Measurements from ENCODE around the gene TMEM14A.
A peak's percentile ranks its signal among the peaks of the same experiment; 100 is the strongest.
"Not testable (repeated sequence)": the region's sequence is repeated elsewhere in the genome, so short reads cannot be mapped to it uniquely, and the experiment has no call there.

Gene TMEM14A

GRCh38 chr6:52670502-52671409 is at the start of gene TMEM14A:
TMEM14A (plus strand) TSS chr6:52671113; CDS start chr6:52677103, 5,990 bp downstream.
- peak; percentile 87 for DNase-seq (ENCODE audit: low read depth)

- no peak for DNase-seq (ENCODE audit: low read depth)
Observed at GRCh38 chr6:52621631-52622030, 49.3 kb upstream of the TMEM14A start.

GRCh38 chr6:52622810-52623209 is 48.1 kb upstream of the TMEM14A start:
- DNase-seq (ENCODE audit: low read depth), result no peak

- DNase-seq (ENCODE audit: low read depth), result no peak
Observed at GRCh38 chr6:52632011-52632410, 38.9 kb upstream of the TMEM14A start.

GRCh38 chr6:52634211-52634610 is 36.7 kb upstream of the TMEM14A start:
- no peak for DNase-seq (ENCODE audit: low read depth)

GRCh38 chr6:52635049-52635577 is 35.8 kb upstream of the TMEM14A start:
- no peak for DNase-seq (ENCODE audit: low read depth)

- DNase-seq (ENCODE audit: low read depth), result no peak
Observed at GRCh38 chr6:52636830-52637229, 34.1 kb upstream of the TMEM14A start.

GRCh38 chr6:52639493-52639892 is 31.4 kb upstream of the TMEM14A start:
- no peak for DNase-seq (ENCODE audit: low read depth)

GRCh38 chr6:52640170-52640569 is 30.7 kb upstream of the TMEM14A start:
- DNase-seq (ENCODE audit: low read depth), result no peak

GRCh38 chr6:52640916-52641315 is 30.0 kb upstream of the TMEM14A start:
- no peak for DNase-seq (ENCODE audit: low read depth)

GRCh38 chr6:52641388-52641787 is 29.5 kb upstream of the TMEM14A start:
- DNase-seq (ENCODE audit: low read depth), result no peak

- no peak for DNase-seq (ENCODE audit: low read depth)
Observed at GRCh38 chr6:52641826-52642225, 29.1 kb upstream of the TMEM14A start.

- no peak for DNase-seq (ENCODE audit: low read depth)
Observed at GRCh38 chr6:52642368-52642767, 28.5 kb upstream of the TMEM14A start.

- DNase-seq (ENCODE audit: low read depth), result no peak
Observed at GRCh38 chr6:52643158-52643557, 27.8 kb upstream of the TMEM14A start.

GRCh38 chr6:52644253-52644652 is 26.7 kb upstream of the TMEM14A start:
- no peak for DNase-seq (ENCODE audit: low read depth)

GRCh38 chr6:52645976-52646375 is 24.9 kb upstream of the TMEM14A start:
- DNase-seq (ENCODE audit: low read depth), result no peak

GRCh38 chr6:52647199-52647598 is 23.7 kb upstream of the TMEM14A start:
- peak; percentile 34 for DNase-seq (ENCODE audit: low read depth)

GRCh38 chr6:52649536-52650160 is 21.3 kb upstream of the TMEM14A start:
- no peak for DNase-seq (ENCODE audit: low read depth)

- DNase-seq (ENCODE audit: low read depth), result no peak
Observed at GRCh38 chr6:52650941-52651340, 20.0 kb upstream of the TMEM14A start.

GRCh38 chr6:52653151-52653550 is 17.8 kb upstream of the TMEM14A start:
- no peak for DNase-seq (ENCODE audit: low read depth)

- DNase-seq (ENCODE audit: low read depth), result no peak
Observed at GRCh38 chr6:52654007-52654406, 16.9 kb upstream of the TMEM14A start.

- DNase-seq (ENCODE audit: low read depth), result no peak
Observed at GRCh38 chr6:52654592-52654991, 16.3 kb upstream of the TMEM14A start.

- not testable (repeated sequence) for DNase-seq (ENCODE audit: low read depth)
Observed at GRCh38 chr6:52655941-52656340, 15.0 kb upstream of the TMEM14A start.

All from GM04504 (cell line).